Measurements from ENCODE around the gene OPCML.
A peak's percentile ranks its signal among the peaks of the same experiment; 100 is the strongest.

- peak; percentile 48 for TF ChIP-seq POLR2AphosphoS5 (IDR thresholded peaks at IDR 0.05)
- TF ChIP-seq CTCF (IDR thresholded peaks at IDR 0.05; ENCODE audit: poor library complexity, severe bottlenecking): no peak
- no peak for TF ChIP-seq SMC3 (conservative IDR thresholded peaks at IDR 0.05; ENCODE audit: poor library complexity)
Observed at GRCh38 chr11:132456751-132457328, 1075.5 kb downstream of the OPCML start.
